Measurements from ENCODE around the gene TLE4. TPM values are rescaled to one million over a fixed set of nuclear protein-coding genes. Genes with fewer than 3 reads are reported as not detected.

The TLE4 gene
- total RNA-seq, 4 donors from 2014 or later, result 30.5 to 66.2 (median 46.4) TPM

DNA sequence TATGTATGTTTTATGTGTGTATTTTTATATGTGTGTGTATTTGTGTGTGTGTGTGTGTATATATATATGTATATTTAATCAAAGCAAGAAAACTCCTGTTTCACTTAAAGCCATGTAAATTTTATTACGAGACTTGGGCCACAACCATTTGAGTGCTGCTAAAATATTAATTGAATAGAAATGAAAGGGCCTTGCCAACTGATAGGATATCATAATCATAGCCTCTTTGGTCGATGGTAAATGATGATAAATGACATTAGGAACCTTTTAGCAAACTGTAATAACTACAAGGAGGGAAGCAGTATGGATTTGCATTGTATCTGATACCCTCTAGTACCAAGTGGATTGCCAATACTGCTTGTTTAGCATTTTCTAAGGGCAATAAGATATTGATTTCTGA, 7.9 kb downstream of the TLE4 start:
- Histone ChIP-seq H3K9me3 (no peaks in the 10 kb centered on the region), H3K4me3 (no peak overlapping the region), H3K27ac (no peak overlapping the region), H3K4me1 (peaks cover 0 to 78% (median 13%) of the 10 kb centered on the region in 3 donors), H3K36me3 (peaks cover 0 to 5% of the 10 kb centered on the region in 2 donors), H3K27me3 (no peaks in the 10 kb centered on the region)
- ATAC-seq, result no peak
- no peak for TF ChIP-seq POLR2AphosphoS5 (IDR thresholded peaks at IDR 0.05)
- TF ChIP-seq, protein P1, sequence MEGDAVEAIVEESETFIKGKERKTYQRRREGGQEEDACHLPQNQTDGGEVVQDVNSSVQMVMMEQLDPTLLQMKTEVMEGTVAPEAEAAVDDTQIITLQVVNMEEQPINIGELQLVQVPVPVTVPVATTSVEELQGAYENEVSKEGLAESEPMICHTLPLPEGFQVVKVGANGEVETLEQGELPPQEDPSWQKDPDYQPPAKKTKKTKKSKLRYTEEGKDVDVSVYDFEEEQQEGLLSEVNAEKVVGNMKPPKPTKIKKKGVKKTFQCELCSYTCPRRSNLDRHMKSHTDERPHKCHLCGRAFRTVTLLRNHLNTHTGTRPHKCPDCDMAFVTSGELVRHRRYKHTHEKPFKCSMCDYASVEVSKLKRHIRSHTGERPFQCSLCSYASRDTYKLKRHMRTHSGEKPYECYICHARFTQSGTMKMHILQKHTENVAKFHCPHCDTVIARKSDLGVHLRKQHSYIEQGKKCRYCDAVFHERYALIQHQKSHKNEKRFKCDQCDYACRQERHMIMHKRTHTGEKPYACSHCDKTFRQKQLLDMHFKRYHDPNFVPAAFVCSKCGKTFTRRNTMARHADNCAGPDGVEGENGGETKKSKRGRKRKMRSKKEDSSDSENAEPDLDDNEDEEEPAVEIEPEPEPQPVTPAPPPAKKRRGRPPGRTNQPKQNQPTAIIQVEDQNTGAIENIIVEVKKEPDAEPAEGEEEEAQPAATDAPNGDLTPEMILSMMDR (IDR thresholded peaks at IDR 0.05), result no peak
- TF ChIP-seq POLR2A (IDR thresholded peaks at IDR 0.05), result no peak
- TF ChIP-seq EP300 (IDR thresholded peaks at IDR 0.05), result no peak
- WGBS, 2 donors (ENCODE audit: low coverage in 1 of 2), result 83 to 93% methylated on average over 2 of the region's 2 CpGs

DNA sequence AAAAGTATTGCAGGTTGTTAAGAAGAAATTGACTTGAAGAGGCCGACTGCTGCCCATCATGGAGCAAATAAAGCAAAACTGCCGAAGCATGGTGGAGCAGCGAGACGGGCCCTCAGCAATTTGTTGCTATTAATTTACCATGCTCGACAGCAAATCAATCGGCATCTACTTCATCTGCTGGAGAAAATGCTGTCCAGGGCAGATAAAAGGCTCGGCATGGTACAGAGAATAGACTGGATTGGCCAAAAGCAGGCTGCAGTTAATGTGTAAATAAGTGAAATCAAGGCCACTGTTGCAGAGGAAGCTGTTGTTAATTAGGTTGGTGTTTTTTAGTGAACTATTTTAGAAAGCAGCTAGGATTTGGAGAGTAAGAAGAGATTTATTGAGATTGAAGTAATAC, 8.3 kb downstream of the TLE4 start:
- no peak overlapping the region for H3K4me3 ChIP-seq
- TF ChIP-seq POLR2A (IDR thresholded peaks at IDR 0.05) (no peak), EP300 (IDR thresholded peaks at IDR 0.05) (no peak), POLR2AphosphoS5 (IDR thresholded peaks at IDR 0.05) (no peak)
- TF ChIP-seq, protein P1 (IDR thresholded peaks at IDR 0.05), result no peak
- H3K36me3 ChIP-seq, result peaks cover 0 to 5% of the 10 kb centered on the region in 2 donors
- no peak for ATAC-seq
- peaks cover 0 to 78% (median 13%) of the 10 kb centered on the region in 3 donors for H3K4me1 ChIP-seq
- H3K9me3 ChIP-seq, result no peaks in the 10 kb centered on the region
- no peaks in the 10 kb centered on the region for H3K27me3 ChIP-seq
- WGBS, 2 donors (ENCODE audit: low coverage in 1 of 2), result 94 to 100% methylated on average over 7 of the region's 7 CpGs
- no peak overlapping the region for H3K27ac ChIP-seq

DNA sequence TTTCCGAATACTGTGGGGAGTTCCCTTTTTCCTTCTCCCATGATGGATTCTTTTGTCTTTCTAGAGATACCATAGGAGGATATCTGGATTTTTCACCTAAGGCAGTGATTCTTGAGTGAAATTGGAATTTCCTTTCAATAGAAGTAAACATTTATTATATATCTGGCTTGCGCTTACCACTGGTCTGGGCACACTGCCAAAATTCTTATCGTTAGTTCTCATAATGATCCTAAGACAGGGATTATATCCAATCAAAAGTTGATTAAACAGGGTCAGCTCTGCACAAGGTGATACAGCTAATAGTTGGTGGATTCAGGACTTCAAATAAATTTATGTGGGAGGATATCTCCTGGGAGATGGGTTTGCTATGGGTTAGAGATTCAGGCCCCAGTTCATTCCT, 9.6 kb downstream of the TLE4 start:
- ATAC-seq, result no peak
- H3K27ac ChIP-seq, result no peak overlapping the region
- H3K4me1 ChIP-seq, result peaks cover 0 to 64% (median 8%) of the 10 kb centered on the region in 3 donors
- 50 to 53% methylated on average over 2 to 3 of the region's 3 CpGs for WGBS, 2 donors (ENCODE audit: low coverage in 1 of 2)
- TF ChIP-seq POLR2A (IDR thresholded peaks at IDR 0.05) (no peak), POLR2AphosphoS5 (IDR thresholded peaks at IDR 0.05) (no peak), EP300 (IDR thresholded peaks at IDR 0.05) (no peak)
- TF ChIP-seq, protein P1 (IDR thresholded peaks at IDR 0.05), result no peak
- no peak overlapping the region for H3K4me3 ChIP-seq
- no peaks in the 10 kb centered on the region for H3K27me3 ChIP-seq
- no peaks in the 10 kb centered on the region for H3K9me3 ChIP-seq
- H3K36me3 ChIP-seq, result peaks cover 0 to 5% of the 10 kb centered on the region in 2 donors

DNA sequence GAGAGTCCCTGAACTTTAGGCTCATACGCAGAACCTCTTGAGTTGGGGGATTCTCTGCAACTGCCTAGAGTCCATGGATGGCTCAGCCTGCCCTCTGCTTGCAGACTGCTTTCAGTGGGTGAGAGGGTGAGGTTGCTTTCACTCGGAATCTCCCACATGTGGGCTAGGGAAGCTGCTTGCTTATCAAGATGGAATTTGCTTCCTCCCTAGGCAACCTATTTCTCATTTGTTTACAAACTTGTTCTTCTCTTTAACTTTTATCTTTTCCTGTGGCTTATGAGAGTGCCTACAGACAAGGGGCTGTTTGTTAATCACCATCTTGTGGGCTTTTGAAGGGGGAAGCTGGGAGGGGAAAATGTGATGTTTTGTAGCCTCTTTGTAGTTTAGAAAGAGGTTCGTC, 10.0 kb downstream of the TLE4 start:
- no peak for ATAC-seq
- no peaks in the 10 kb centered on the region for H3K9me3 ChIP-seq
- TF ChIP-seq, protein P1 (IDR thresholded peaks at IDR 0.05), result no peak
- TF ChIP-seq POLR2A (IDR thresholded peaks at IDR 0.05), result no peak
- no peak for TF ChIP-seq EP300 (IDR thresholded peaks at IDR 0.05)
- TF ChIP-seq POLR2AphosphoS5 (IDR thresholded peaks at IDR 0.05), result no peak
- H3K27me3 ChIP-seq, result no peaks in the 10 kb centered on the region
- H3K4me1 ChIP-seq, result peaks cover 0 to 60% (median 8%) of the 10 kb centered on the region in 3 donors
- H3K27ac ChIP-seq, result no peak overlapping the region
- H3K36me3 ChIP-seq, result peaks cover 0 to 5% of the 10 kb centered on the region in 2 donors
- no peak overlapping the region for H3K4me3 ChIP-seq
- 50 to 57% methylated on average over 3 of the region's 3 CpGs for WGBS, 2 donors (ENCODE audit: low coverage in 1 of 2)

DNA sequence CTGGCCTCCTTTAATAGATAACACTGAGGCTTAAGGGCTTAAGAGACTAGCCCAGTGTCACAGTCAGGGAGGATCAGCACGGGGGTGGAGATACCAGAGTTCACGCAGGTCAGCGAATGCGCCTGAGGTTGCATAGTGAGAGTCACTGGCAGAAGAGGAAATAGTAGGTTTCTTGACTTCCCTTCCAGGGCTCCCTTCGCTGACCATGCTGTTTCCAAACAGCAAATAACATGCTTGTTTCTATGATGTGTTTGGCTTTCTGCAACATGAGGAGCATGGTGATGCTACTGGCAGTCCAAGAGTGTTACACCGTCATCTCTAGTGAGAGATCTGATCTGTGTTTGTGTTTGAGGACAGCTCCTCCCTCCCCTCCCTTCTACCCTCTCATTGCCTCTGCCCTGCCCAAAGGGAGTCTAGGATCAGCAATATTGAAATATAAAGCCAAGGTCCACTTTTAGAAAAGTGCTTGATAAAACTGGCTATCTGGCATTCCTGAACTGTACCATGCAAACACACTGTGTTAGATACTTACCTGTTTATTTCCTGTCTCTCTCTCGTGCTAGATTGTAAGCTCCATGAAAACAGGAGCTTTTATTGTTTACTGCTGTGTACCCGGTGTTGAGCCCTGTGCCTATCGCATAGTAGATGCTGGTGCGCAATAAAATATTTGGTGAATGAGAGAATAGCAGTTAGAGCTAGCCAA, 12.3 kb downstream of the TLE4 start:
- H3K9me3 ChIP-seq, result no peaks in the 10 kb centered on the region
- ATAC-seq, result peak; percentile 58
- TF ChIP-seq EP300 (IDR thresholded peaks at IDR 0.05) (no peak), POLR2AphosphoS5 (IDR thresholded peaks at IDR 0.05) (no peak), POLR2A (IDR thresholded peaks at IDR 0.05) (no peak)
- TF ChIP-seq, protein P1 (IDR thresholded peaks at IDR 0.05), result no peak
- H3K27ac ChIP-seq, result no peak overlapping the region
- no peak overlapping the region for H3K4me3 ChIP-seq
- H3K4me1 ChIP-seq, result peaks cover 0 to 46% (median 8%) of the 10 kb centered on the region in 3 donors
- no peaks in the 10 kb centered on the region for H3K27me3 ChIP-seq
- 80 to 88% methylated on average over 7 to 10 of the region's 10 CpGs for WGBS, 2 donors (ENCODE audit: low coverage in 1 of 2)
- H3K36me3 ChIP-seq, result peaks cover 0 to 5% of the 10 kb centered on the region in 2 donors
